Hepatocyte (in vitro differentiated cells): ENCODE measurements around the gene SERBP1. TPM values are rescaled to one million over a fixed set of nuclear protein-coding genes. Genes with fewer than 3 reads are reported as not detected.

Experiments used
- DNase-seq: peaks from one replicate; pipeline ENCODE4 v3.0.0-alpha.2; 2016; ENCODE audit warnings: low spot score
- H2AFZ ChIP-seq: fragments of 200-600 bp; sonication (generic); 2 replicates; pipeline ENCODE4 v1.6.0; 2016; ENCODE audit warnings: antibody characterized with exemption, mild to moderate bottlenecking
- H3K27ac ChIP-seq: fragments of 200-600 bp; sonication (generic); 2 replicates; pipeline ENCODE4 v1.5.1; 2016; ENCODE audit warnings: mild to moderate bottlenecking
- H3K27me3 ChIP-seq: fragments of 200-600 bp; sonication (generic); 2 replicates; pipeline ENCODE4 v1.6.1; 2016
- H3K36me3 ChIP-seq: fragments of 200-600 bp; sonication (generic); replicated peaks from 2 replicates; pipeline ENCODE4 v1.5.1; 2016; ENCODE audit warnings: low read depth; ENCODE audit not compliant: insufficient read depth
- H3K4me1 ChIP-seq: fragments of 200-600 bp; sonication (generic); 2 replicates; pipeline ENCODE4 v1.5.1; 2016; ENCODE audit warnings: mild to moderate bottlenecking, moderate library complexity; ENCODE audit not compliant: insufficient read depth
- H3K4me2 ChIP-seq: fragments of 200-600 bp; sonication (generic); 2 replicates; pipeline ENCODE4 v1.6.0; 2016
- H3K4me3 ChIP-seq: fragments of 200-600 bp; sonication (generic); 2 replicates; pipeline ENCODE4 v1.5.1; 2016; ENCODE audit warnings: mild to moderate bottlenecking
- H3K79me2 ChIP-seq: fragments of 200-600 bp; sonication (generic); 2 replicates; pipeline ENCODE4 v1.6.0; 2017; ENCODE audit warnings: mild to moderate bottlenecking
- H3K9me2 ChIP-seq: fragments of 200-600 bp; sonication (generic); replicated peaks from 2 replicates; pipeline ENCODE4 v1.6.0; 2017; ENCODE audit warnings: mild to moderate bottlenecking; ENCODE audit not compliant: insufficient read depth
- H3K9me3 ChIP-seq: fragments of 200-600 bp; sonication (generic); 2 replicates; pipeline ENCODE4 v1.5.1; 2016; ENCODE audit warnings: low read depth, mild to moderate bottlenecking
- H4K20me1 ChIP-seq: fragments of 200-600 bp; sonication (generic); 2 replicates; pipeline ENCODE4 v1.6.0; 2016; ENCODE audit warnings: mild to moderate bottlenecking; ENCODE audit not compliant: insufficient read depth, poor library complexity, severe bottlenecking
- CTCF ChIP-seq: fragments of 200-600 bp; sonication (generic); IDR thresholded peaks from 2 replicates; pipeline ENCODE4 v1.5.1; 2016; ENCODE audit warnings: antibody characterized with exemption, mild to moderate bottlenecking; ENCODE audit not compliant: poor library complexity
- EZH2 ChIP-seq: fragments of 200-600 bp; sonication (generic); IDR thresholded peaks from 2 replicates; pipeline ENCODE4 v1.6.1; 2016; ENCODE audit warnings: antibody characterized with exemption, mild to moderate bottlenecking, borderline replicate concordance
- EZH2phosphoT487 ChIP-seq: fragments of 200-600 bp; sonication (generic); IDR thresholded peaks from one replicate; pipeline ENCODE4 v1.6.1; 2018; ENCODE audit warnings: antibody characterized with exemption, mild to moderate bottlenecking, low read depth, moderate library complexity; ENCODE audit not compliant: unreplicated experiment, severe bottlenecking
- WGBS: methylation state at CpG from one replicate; pipeline ENCODE4 v1.1.6; 2016; ENCODE audit warnings: low lambda C conversion rate; ENCODE audit errors: missing lambda C conversion rate; 5-methylcytosine and 5-hydroxymethylcytosine counted together
- polyA plus RNA-seq: library from polyadenylated mRNA; unstranded; fragments of >200 nt; fragmentation: Nextera tagmentation; extraction: Ambion mirVana; gene quantifications from 2 replicates; pipeline ENCODE4 v1.2.1, GENCODE V29; 2016
- total RNA-seq: library from RNA; depleted of rRNA; stranded (reverse); fragments of >200 nt; gene quantifications from 2 replicates; pipeline ENCODE4 v1.2.3, GENCODE V29; 2014

SERBP1 gene
- total and polyA plus RNA-seq, 2 experiments from 2014 or later: 102 to 178 TPM

- no peaks in the 10 kb centered on the region for H3K36me3 ChIP-seq
- WGBS: 75% methylated on average over 9 of the region's 9 CpGs
- no peaks in the 10 kb centered on the region for H3K4me1 ChIP-seq
- H3K9me2 ChIP-seq: no peaks in the 10 kb centered on the region
- no peak overlapping the region for H3K4me3 ChIP-seq
- no peak overlapping the region for H2AFZ ChIP-seq
- no peaks in the 10 kb centered on the region for H3K79me2 ChIP-seq
- H3K4me2 ChIP-seq: no peak overlapping the region
- no peak for DNase-seq
- H4K20me1 ChIP-seq: no peaks in the 10 kb centered on the region
- no peaks in the 10 kb centered on the region for H3K9me3 ChIP-seq
- TF ChIP-seq EZH2phosphoT487 (no peak), EZH2 (no peak)
- no peak overlapping the region for H3K27ac ChIP-seq
- H3K27me3 ChIP-seq: no peaks in the 10 kb centered on the region
Observed at GRCh38 chr1:67460676-67461500, 30.7 kb upstream of the SERBP1 start.

- DNase-seq: no peak
- Histone ChIP-seq H3K36me3 (no peaks in the 10 kb centered on the region), H3K9me3 (no peaks in the 10 kb centered on the region), H3K27ac (no peak overlapping the region), H3K27me3 (no peaks in the 10 kb centered on the region), H3K79me2 (no peaks in the 10 kb centered on the region), H4K20me1 (no peaks in the 10 kb centered on the region), H3K4me2 (no peak overlapping the region), H2AFZ (no peak overlapping the region), H3K4me1 (no peaks in the 10 kb centered on the region), H3K9me2 (no peaks in the 10 kb centered on the region), H3K4me3 (no peak overlapping the region)
- WGBS: 54% methylated on average over 3 of the region's 3 CpGs
- TF ChIP-seq EZH2 (no peak), EZH2phosphoT487 (no peak), CTCF (no peak)
Observed at GRCh38 chr1:67459068-67459467, 28.9 kb upstream of the SERBP1 start.

GRCh38 chr1:67458663-67459062 is 28.5 kb upstream of the SERBP1 start:
- Histone ChIP-seq H2AFZ (no peak overlapping the region), H3K4me1 (no peaks in the 10 kb centered on the region), H4K20me1 (no peaks in the 10 kb centered on the region), H3K9me3 (no peaks in the 10 kb centered on the region), H3K27ac (no peak overlapping the region), H3K79me2 (no peaks in the 10 kb centered on the region), H3K9me2 (no peaks in the 10 kb centered on the region), H3K4me3 (no peak overlapping the region), H3K4me2 (no peak overlapping the region), H3K36me3 (no peaks in the 10 kb centered on the region), H3K27me3 (no peaks in the 10 kb centered on the region)
- 38% methylated on average over 1 of the region's 1 CpG for WGBS
- DNase-seq: no peak
- no peak for TF ChIP-seq EZH2phosphoT487
- no peak for TF ChIP-seq EZH2
- no peak for TF ChIP-seq CTCF

- no peaks in the 10 kb centered on the region for H3K9me3 ChIP-seq
- no peak overlapping the region for H2AFZ ChIP-seq
- 65% methylated on average over 1 of the region's 1 CpG for WGBS
- no peak for TF ChIP-seq CTCF
- no peak for TF ChIP-seq EZH2
- no peak for TF ChIP-seq EZH2phosphoT487
- DNase-seq: no peak
- no peak overlapping the region for H3K4me3 ChIP-seq
- H3K27me3 ChIP-seq: no peaks in the 10 kb centered on the region
- no peaks in the 10 kb centered on the region for H3K36me3 ChIP-seq
- H4K20me1 ChIP-seq: no peaks in the 10 kb centered on the region
- no peak overlapping the region for H3K4me2 ChIP-seq
- no peaks in the 10 kb centered on the region for H3K4me1 ChIP-seq
- H3K9me2 ChIP-seq: no peaks in the 10 kb centered on the region
- H3K27ac ChIP-seq: no peak overlapping the region
- H3K79me2 ChIP-seq: no peaks in the 10 kb centered on the region
Observed at GRCh38 chr1:67457247-67457646, 27.0 kb upstream of the SERBP1 start.
